ENCODE data around the gene MYRIP.

DNA sequence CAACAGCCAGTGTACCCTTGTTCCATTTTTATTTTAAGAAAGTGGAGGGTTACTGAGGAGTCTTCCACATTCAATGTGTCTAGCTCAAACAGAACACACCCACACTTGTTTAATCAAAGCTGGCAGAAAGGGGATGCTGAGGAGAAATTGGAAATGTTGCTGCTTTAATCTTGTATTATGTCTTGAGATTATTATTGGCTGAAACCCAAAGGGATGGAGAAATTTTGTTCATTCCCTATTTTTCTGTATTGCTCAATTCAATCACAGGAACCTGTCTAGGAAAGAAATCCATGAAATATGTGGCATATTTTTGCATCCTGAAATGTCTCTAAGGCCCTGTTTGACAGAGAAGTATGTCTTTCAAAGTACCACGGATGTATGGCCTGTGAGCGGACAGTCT is 238.0 kb downstream of the MYRIP start:
- TF ChIP-seq, protein P1, sequence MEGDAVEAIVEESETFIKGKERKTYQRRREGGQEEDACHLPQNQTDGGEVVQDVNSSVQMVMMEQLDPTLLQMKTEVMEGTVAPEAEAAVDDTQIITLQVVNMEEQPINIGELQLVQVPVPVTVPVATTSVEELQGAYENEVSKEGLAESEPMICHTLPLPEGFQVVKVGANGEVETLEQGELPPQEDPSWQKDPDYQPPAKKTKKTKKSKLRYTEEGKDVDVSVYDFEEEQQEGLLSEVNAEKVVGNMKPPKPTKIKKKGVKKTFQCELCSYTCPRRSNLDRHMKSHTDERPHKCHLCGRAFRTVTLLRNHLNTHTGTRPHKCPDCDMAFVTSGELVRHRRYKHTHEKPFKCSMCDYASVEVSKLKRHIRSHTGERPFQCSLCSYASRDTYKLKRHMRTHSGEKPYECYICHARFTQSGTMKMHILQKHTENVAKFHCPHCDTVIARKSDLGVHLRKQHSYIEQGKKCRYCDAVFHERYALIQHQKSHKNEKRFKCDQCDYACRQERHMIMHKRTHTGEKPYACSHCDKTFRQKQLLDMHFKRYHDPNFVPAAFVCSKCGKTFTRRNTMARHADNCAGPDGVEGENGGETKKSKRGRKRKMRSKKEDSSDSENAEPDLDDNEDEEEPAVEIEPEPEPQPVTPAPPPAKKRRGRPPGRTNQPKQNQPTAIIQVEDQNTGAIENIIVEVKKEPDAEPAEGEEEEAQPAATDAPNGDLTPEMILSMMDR (IDR thresholded peaks at IDR 0.05) = no peak
- TF ChIP-seq POLR2A (IDR thresholded peaks at IDR 0.05) = no peak

Data from uterus (tissue), 2 donors.